ENCODE results near the gene ZNF740.

ZNF740 gene

DNA sequence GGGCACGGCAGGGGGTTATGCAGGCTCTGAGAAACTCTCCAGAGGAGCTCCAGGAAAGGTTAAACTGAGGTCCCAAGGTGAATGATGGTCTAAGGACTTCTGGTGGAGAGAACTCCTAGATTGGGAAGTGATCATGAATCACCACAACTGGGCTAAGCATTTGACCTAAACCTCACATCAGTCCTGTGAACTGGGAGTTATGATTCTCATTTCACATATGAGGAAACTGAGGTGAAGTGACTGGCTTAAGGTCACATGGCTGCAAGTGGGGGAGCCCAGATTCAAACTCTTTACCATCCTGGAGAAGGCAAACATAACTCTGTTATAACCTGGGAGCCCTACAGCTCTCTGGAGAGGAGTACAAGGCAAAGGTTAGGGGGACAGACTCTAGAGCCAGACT is 47.3 kb downstream of the ZNF740 start:
- no peak for DNase-seq

DNA sequence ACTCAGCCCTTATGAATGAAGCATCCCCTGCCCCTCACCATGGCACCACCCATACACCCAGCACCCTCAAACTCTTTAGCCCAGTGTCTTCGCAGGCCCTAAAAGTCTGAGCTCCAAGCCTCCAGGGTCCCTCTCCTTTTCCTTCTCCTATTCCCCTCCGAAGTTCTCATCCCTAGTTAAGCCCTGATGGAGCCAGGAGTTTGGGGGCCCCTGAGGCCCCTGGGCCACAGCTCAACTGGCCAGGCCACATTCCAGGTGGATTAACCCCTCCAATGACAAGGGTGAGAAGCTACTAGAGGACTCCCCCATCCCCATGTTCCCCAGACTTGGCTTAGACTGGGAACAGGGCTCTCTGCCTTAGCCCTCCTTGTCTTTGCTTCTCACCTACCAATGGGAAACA is 48.9 kb downstream of the ZNF740 start:
- DNase-seq = no peak

DNA sequence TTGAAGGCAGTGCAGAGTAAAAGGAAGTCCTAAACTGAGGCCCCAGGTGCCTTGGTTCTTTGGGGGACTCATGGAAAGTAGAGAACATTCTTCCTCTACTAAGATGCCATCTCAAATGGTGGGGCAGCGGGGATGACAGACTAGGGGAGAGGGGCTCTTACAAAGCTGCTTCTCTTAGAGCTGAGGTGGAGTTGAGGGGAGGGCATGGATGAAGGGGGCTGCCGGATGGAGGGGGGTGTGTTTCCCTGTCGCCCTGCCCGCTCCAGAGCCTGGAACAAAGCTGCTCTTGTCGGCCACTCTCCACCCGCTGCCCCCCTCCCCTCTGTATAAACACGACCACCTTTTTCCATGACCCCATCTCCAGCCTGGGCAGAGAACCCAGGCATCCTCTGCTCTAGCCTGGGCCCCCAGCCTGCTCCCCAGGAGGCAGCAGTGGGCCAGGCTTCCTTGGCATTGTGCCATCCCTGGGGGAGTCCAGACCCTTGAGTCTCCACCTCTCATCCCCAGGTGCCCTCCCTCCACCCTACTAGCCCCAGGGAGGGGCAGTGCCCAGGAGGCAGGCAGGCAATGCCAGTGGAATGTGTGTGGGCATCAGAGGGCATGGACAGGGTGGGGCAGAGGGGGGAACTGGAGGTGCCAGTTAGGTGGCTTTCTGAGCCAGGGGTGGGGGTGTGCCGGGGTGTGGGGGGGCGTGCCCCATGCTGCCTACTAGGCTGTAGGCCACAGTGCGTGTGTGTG is 49.8 kb downstream of the ZNF740 start:
- DNase-seq = no peak

DNA sequence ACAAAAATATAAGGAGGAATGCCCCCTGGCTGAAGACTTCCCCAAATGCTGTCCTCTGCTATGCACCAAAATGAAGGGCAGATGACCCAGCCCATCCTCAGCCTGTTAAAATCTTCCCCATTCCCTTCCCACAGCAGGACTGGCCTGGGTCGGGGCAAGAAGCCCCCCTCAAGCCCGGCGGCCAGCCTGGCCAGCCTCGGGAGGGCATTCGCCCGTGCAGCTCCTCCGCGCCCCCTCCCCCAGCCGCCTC is 51.1 kb downstream of the ZNF740 start:
- no peak for DNase-seq

DNA sequence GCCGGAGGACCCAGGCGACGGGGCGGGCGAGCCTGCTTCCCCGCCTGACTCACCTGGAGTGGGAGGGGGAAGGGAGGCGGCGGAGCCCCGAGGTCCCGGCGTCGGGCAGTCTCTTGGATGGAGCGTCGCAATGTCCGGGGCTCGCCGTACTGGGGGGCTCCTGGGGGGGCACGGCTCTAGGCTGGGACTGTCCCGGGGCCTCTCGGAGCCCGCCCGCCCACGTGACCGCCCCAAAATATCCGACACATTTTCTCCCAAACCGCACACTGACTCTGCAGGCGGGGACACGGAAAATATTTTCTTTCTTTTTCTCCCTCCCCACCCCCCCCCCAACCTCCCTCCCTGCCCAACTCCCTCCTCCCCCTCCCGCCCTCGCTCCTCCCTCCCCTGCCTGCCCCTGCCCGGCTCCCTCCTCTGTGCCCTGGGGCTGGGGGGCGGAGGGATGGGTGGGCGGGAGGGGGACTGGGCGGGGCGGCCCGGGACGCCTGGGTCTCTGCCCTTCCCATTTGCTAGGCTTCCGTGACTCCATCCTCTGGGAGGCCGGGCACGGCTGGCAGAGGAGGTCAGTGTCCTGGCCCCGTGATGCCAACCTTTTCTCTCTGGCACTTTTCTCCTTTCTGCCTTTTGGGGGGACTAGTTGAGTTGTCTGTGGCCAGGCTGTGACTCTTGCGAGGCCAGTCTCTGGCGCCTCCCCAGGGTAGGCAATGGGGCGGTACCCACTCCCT is 51.6 kb downstream of the ZNF740 start, which contains the start of gene RARG:
TSS of gene RARG (minus strand) at position 289 of the 725 bp plus-strand sequence. CDS start 4,664 bp downstream, outside the sequence.
- no peak for DNase-seq

DNA sequence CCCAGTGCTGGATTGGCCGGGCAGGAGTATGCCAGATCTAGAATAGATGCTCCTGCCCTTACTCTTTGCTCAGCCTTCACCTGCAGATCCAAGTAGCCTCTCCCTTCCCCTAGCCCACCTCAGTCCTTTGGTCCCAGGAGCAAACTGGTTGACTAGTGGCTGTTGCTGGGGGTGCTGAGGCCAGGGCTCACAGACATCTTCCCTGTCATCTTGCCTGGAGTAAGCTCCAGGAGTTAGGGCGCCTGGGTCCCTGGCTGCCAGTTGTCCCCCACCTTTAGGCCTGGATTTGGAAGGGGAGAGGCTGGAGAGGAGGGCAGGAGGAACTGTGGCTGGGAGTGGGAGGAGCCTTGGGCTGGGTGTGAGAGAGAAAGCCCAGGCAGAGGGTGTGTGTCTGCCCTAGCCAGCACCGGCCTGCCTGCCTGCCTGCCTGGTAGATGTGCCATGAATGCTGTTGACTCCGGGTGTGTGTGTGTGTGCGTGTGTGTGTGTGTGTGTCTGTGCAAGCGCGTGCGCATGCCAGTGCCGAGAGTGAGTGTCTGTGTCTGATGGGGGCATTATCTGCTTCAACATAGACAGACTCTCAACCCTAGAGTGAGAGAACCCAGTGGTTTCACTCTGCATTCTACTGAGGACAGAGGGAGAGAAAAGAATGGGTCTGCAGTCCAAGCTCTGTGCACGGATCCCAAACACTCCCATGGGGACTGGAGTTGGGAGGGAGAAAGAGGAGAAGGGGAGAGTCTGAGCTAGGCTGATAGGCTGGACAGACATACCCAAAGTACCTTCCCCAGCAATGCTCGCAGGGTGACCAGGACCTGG is 52.3 kb downstream of the ZNF740 start:
- DNase-seq = no peak

DNA sequence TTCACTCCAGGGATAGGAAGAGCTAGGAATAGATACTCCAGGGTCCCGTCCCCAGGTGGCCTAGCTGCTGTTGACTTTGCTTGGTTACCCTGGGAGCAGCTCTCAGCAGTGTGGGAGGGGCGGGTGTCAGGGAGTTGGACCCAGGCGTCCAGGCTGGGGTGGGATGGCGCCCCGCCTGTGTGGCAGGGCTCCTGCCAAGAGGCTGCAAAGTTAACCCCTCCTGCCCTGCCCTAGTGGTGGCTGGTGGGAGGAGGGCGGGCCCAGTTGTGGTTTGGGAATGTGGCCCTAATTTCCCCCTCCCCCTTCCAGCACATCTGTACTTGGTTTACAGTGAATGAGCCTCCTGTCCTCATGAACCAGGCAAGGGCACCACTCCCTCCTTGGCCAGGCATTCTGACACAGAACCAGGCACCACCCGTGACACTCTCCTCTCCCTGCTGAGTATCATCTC is 53.2 kb downstream of the ZNF740 start:
- no peak for DNase-seq

DNA sequence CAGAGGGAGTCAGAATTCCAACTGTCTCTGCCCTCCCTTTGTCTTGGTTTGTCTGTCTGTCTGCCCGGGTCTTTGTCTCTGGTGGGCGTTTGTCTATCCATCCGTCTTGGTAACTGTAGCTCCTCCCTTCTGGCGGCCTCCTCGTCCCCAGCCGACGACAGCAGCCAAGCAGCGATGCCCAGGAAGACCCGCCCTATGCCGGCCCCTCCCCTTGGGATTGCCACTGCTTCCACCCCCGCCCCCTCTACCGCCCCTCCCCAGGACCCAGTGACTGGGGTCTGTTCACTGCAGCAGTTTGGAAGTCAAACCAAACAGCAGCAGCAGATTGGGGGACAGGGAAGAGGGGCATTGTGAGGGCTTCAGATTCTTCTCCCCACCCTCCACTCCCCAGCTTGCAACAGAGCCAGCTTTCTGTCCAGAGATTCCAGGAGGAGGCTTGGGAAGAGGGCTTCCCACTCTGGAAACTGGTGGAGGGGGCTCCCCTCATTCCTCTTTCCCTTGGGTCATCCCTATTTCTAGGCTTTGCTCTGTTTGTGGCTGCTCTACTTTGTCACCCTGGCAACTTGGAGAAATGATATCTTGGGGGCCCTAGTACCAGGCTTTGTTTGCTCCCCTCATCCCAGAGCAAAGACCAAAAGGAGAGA is 53.9 kb downstream of the ZNF740 start:
- DNase-seq = no peak

DNA sequence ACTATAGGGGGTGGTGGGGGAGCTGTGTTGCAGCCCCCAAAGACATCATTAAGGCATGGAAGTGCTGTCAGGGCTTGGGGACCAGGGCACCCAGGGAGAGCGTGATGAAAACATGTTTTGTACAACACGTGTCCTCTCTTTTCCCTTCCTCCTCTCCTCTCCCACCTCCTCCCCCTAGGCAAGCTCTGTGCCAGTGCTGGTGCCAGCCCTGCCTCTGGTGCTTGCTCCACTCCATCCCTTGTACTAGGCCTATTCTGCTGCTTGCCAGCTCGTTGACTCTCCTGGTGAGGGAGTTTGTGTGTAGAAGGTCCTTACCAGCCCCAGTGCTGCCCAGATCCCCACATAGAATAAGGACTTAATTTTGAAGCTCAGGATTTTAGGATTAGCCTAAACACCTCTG is 54.6 kb downstream of the ZNF740 start:
- no peak for DNase-seq

DNA sequence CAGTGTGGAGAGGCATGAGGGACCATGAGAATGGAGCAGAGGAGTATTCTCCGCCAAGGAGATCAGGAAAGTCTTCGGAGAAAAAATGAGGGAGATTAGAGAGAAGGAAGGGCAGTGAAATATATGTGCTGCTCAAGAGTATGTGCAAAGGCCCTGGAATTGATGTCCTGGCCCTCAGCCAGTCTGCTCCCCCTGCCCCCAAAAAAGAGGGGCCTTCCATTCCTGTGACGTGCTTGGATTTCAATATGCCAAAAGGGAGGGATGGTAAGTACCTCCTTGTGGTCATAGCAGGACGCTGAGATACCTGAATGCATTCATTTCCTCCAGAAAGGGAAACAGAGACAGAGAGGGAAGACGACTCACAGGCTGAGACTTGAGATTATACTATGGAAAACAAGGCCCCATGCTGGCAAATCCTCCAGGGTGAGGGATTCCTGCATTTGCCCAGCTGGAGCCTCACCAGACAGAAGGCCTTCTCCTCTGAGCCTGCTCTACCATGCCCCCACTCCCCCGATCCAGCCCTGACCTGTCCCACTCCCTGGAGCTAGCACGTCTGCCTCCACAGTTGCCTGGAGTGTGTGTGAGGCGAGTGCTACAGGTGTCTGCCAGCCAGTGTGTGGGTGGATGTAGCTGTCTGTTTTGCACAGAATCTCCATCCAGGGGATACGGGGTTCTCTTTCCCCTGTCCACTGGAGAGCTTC is 55.4 kb downstream of the ZNF740 start:
- DNase-seq = no peak

DNA sequence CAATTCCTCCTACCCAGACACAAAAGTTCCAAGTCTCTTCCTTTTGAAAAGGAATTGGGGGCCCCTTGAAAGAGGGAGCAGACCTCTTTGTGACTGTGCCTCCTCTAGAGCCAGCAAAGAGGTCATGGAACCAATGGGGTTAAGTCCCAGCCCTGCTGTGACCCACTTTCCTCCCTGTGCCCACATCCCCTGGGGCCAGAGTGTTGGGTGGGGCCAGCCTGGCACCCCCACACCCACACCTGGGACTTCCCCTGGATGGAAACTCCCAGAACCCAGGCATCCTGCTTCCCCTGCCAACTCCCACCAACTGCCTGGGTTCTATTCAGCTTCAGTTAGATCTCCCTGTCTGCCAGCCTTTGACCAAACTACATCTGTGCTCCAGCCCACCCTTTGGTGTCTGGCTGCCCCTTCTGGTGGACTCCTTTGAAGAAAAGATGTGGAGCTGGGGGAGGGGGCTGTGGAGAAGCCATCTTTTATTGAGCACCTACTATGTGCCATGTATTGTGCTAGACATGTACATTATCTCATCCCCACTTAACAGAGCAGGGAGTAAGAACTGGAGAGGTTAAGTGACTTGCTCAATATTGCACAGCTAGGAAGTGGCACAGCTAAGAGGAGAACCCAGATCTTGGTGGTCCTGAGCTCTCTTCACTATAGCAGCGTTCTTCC is 56.1 kb downstream of the ZNF740 start:
- DNase-seq = no peak

DNA sequence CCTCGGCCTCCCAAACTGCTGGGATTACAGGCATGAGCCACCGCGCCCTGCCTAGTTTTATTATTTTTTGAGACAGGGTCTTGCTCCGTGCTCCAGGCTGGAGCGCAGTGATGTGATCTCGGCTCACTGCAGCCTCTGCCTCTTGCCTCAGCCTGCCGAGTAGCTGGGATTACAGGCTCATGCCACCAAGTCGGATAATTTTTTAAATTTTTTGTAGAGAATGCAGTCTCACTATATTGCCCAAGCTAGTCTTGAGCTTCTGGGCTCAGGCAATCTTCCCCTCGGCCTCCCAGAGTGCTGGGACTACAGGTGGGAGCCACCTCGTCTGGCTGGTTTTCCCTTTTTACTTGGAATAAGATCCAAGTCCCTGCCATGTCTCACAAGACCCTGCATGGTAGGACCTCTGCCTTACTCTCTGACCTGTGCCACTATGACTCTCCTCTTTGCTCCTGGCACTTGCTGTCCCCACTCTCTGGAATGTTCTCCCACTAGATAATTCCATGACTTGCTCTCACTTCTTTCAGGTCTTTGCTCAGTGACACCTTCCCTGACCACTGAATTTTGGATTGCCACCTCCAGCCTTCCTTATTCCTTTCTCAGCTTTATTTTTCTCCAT is 59.2 kb downstream of the ZNF740 start:
- no peak for DNase-seq

DNA sequence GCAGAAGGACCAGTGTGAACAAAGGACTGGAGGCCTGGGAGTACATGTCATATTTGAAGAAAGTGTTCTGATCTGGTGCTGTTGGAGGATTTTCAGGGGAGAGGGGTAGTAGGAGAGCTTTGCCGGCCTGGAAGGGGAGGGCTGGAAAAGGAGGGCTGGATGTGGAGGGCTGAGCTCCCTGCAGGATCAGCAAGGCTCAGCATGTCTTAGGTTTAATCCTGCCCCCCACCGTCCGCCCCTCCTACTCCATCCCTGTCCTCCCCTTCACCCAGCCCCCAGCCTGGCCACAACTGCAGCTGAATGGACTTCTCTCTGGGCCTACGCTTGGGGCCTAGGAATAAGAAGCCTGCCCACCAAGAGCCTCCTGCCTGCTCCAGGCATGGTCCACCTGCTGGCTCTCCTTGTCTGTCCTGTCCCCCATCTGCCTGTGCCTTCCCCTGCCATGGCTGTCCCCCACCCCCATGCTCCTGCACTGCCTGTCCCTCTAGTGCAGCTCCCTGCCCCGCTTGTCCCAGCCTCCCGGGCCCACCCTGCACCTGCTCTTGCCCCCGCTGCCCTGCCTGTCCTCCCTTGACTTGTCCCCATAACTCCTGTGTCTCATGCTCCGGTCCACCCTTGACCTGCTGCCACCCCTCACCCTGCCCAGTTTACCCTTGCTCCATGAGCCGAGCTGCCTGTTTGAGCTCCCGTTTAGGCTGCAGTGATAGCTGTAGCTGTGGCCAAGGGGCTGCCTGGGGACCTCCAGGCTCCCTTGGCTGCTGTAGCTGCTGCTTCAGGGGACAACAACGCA is 61.3 kb downstream of the ZNF740 start:
- no peak for DNase-seq

DNA sequence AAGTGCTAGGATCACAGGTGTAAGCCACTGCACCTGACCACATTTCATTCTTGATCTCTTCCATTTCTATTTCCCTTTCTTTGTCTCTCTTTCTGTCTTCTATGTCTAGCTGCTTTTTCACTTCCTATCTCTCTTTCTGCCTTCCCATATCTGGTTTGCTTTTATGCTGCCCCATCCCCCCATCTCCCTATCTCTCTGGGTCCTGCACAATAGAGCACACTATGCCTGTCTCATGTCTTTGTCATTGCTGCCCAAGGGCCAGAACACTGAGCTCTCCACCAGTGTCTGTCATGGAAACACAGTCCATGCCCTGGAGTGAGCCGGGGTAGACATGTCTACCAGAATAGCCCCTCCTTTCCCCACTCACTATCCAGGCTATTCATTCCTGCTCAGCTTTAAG is 63.8 kb downstream of the ZNF740 start:
- no peak for DNase-seq
